Endothelial cell of umbilical vein (primary cell): ENCODE data around the gene ARRB1. TPM values are rescaled to one million over a fixed set of nuclear protein-coding genes. Genes with fewer than 3 reads are reported as not detected.

Experiments used
- BruUV-seq: library from RNA; stranded (reverse); fragments of 400-500 nt; replicated peaks from 2 replicates; lab custom pipeline; 2021; lab: Mats Ljungman, UMichigan
- CTCF ChIA-PET: fragments of 300-600, 350-600 bp; sonication (Branson Sonifier 250); formaldehyde crosslinking; loops from one replicate; lab custom pipeline; 2021; ENCODE audit warnings: antibody characterized with exemption, inconsistent platforms; lab: Charles Lee
- POLR2A ChIA-PET: fragments of 300-600, 350-600 bp; sonication (Branson Sonifier 250); formaldehyde crosslinking; loops from one replicate; lab custom pipeline; 2021; ENCODE audit warnings: antibody characterized with exemption, inconsistent platforms; lab: Charles Lee
- DNase-seq: peaks from one replicate; pipeline ENCODE4 v3.0.0-alpha.2; 2011; ENCODE audit warnings: low read depth, low spot score
- FAIRE-seq: peaks from 2 replicates; lab custom pipeline; 2011; peaks lifted over from hg19 to GRCh38; lab: Jason Lieb, UNC
- H2AFZ ChIP-seq: 2 replicates; pipeline ENCODE4 v1.6.0; 2012; ENCODE audit warnings: low read depth, low read length, control low read depth, inconsistent platforms
- H3K27ac ChIP-seq: 2 replicates; pipeline ENCODE4 v1.5.1; 2011; ENCODE audit warnings: low read depth, mild to moderate bottlenecking, control low read depth, low read length, moderate library complexity; ENCODE audit not compliant: insufficient read depth
- H3K27me3 ChIP-seq, 2 experiments: 2 replicates each; pipeline versions ENCODE4 v1.6.0 to v1.6.1; 2011; ENCODE audit warnings: low read length in 2 of 2, mixed read lengths in 1 of 2; ENCODE audit not compliant: control insufficient read depth in 2 of 2, insufficient read depth in 2 of 2
- H3K36me3 ChIP-seq, 2 experiments: 2 replicates in 1 of 2; 3 replicates in 1 of 2; pipeline ENCODE4 v1.5.1; 2011; ENCODE audit warnings: low read length in 2 of 2, mild to moderate bottlenecking in 1 of 2, moderate library complexity in 1 of 2; ENCODE audit not compliant: control insufficient read depth in 2 of 2, insufficient read depth in 2 of 2; ENCODE audit errors: extremely low read depth in 1 of 2
- H3K4me1 ChIP-seq: 3 replicates; pipeline ENCODE4 v1.5.1; 2011; ENCODE audit warnings: mild to moderate bottlenecking, low read length; ENCODE audit not compliant: control insufficient read depth, insufficient read depth; ENCODE audit errors: extremely low read depth
- H3K4me2 ChIP-seq: 2 replicates; pipeline ENCODE4 v1.6.1; 2011; ENCODE audit warnings: low read length, control low read depth, mixed read lengths; ENCODE audit not compliant: insufficient read depth
- H3K4me3 ChIP-seq, 3 experiments: fragments of 200-600 bp in 1 of 3; sonication (generic), shearing (Covaris generic) in 1 of 3; replicated peaks in 1 of 3; 2 replicates each; pipeline ENCODE4 v1.5.1; 2011 to 2016; ENCODE audit warnings: control low read depth in 3 of 3, low read length in 3 of 3, mild to moderate bottlenecking in 2 of 3, inconsistent platforms in 1 of 3, low read depth in 1 of 3, moderate library complexity in 1 of 3; ENCODE audit not compliant: insufficient read depth in 1 of 3
- H3K79me2 ChIP-seq: 2 replicates; pipeline ENCODE4 v1.6.0; 2012; ENCODE audit warnings: low read length, inconsistent platforms; ENCODE audit not compliant: control insufficient read depth, insufficient read depth
- H3K9ac ChIP-seq: replicated peaks from 2 replicates; pipeline ENCODE3; 2011; ENCODE audit warnings: low read length, control low read depth; ENCODE audit not compliant: insufficient read depth; ENCODE audit errors: extremely low read depth
- H3K9me1 ChIP-seq: replicated peaks from 3 replicates; pipeline ENCODE4 v1.6.0; 2011; ENCODE audit warnings: mild to moderate bottlenecking, low read length; ENCODE audit not compliant: control insufficient read depth, insufficient read depth; ENCODE audit errors: extremely low read depth
- H3K9me3 ChIP-seq: replicated peaks from 2 replicates; pipeline ENCODE4 v1.5.1; 2012; ENCODE audit warnings: low read length, inconsistent platforms; ENCODE audit not compliant: control insufficient read depth, insufficient read depth
- H4K20me1 ChIP-seq: replicated peaks from 2 replicates; pipeline ENCODE3; 2011; ENCODE audit warnings: mild to moderate bottlenecking, low read length; ENCODE audit not compliant: control insufficient read depth, insufficient read depth; ENCODE audit errors: extremely low read depth
- CTCF ChIP-seq, 2 donors: IDR thresholded peaks; 1 replicate in 1 of 2; 2 replicates in 1 of 2; pipeline ENCODE4 v1.5.1; 2011; ENCODE audit warnings: low read length in 2 of 2, mild to moderate bottlenecking in 2 of 2, moderate library complexity in 2 of 2, control low read depth in 1 of 2, inconsistent platforms in 1 of 2, low read depth in 1 of 2; ENCODE audit not compliant: insufficient read depth in 1 of 2; ENCODE audit errors: extremely low read depth in 1 of 2
- EZH2 ChIP-seq: IDR thresholded peaks from 2 replicates; pipeline ENCODE4 v1.6.1; 2012; ENCODE audit warnings: borderline replicate concordance, low read depth, mild to moderate bottlenecking, moderate library complexity, low read length, inconsistent platforms; ENCODE audit not compliant: severe bottlenecking
- FOS ChIP-seq: IDR thresholded peaks from 2 replicates; pipeline ENCODE4 v1.6.1; 2011; ENCODE audit warnings: mild to moderate bottlenecking, low read length, moderate library complexity, borderline replicate concordance; ENCODE audit not compliant: insufficient read depth
- GATA2 ChIP-seq: IDR thresholded peaks from 2 replicates; pipeline ENCODE4 v1.7.0; 2011; ENCODE audit warnings: low read depth, mild to moderate bottlenecking, moderate library complexity, mixed read lengths, low read length; ENCODE audit not compliant: insufficient read length, insufficient read depth
- JUN ChIP-seq: IDR thresholded peaks from 2 replicates; pipeline ENCODE4 v1.6.1; 2011; ENCODE audit warnings: borderline replicate concordance, low read depth; ENCODE audit not compliant: insufficient read length, insufficient read depth
- MYC ChIP-seq: IDR thresholded peaks from one replicate; pipeline ENCODE4 v1.6.1; 2011; ENCODE audit warnings: mild to moderate bottlenecking, low read depth, low read length
- dilution Hi-C: fragments of 300-500 bp; cut with MboI; formaldehyde crosslinking; loops from one replicate; pipeline ENCODE4 v1.15.0; 2019; ENCODE audit warnings: low sequenced_read_pairs; ENCODE audit not compliant: extremely low pct_ligation_motif_present
- intact Hi-C: fragments of 100-400 bp; cut with micrococcal nuclease; formaldehyde crosslinking; loops from one replicate; pipeline ENCODE4 v1.10.0; 2022
- polyA plus RNA-seq, 4 experiments: library from polyadenylated mRNA; depleted of rRNA in 3 of 4; stranded (reverse) in 3 of 4; unstranded in 1 of 4; fragments of >200 nt; gene quantifications; 2 replicates each; pipeline versions ENCODE4 v1.2.1 to v1.2.3, GENCODE V29; 2011 to 2012; ENCODE audit warnings: missing spikeins in 1 of 4
- total RNA-seq: library from RNA; stranded (reverse); gene quantifications from 2 replicates; pipeline ENCODE4 v1.2.3, GENCODE V29; 2021

ARRB1 gene
- total and polyA plus RNA-seq, 2 donors (not counting 3 experiments of a cell fraction or from before 2014, with no cell fraction given), result 63.9 to 92.6 TPM

DNA sequence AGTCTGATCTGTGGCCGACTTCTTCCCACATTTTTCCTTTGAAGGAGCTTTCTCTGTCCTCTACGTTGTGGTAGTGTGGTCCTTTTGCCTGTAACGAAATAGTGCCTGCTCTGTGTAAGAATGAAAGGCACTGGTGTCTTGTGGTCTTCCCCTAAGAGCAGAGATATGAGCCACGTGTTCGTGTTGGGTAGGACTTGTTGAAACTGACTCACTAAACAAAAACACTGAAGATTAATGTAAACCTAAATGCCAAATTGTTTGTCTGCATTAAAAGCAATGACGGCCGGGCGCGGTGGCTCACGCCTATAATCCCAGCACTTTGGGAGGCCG is 37.8 kb upstream of the ARRB1 start:
- ChIA-PET POLR2A (no interaction called here), CTCF (interaction anchor here (0.8 to 10.6 kb wide), 17 partner anchors 10 to 414 kb away, joined by 3 to 166 read pairs (median 7); partner anchors contain the start of genes GDPD5 and RPS3)
- Histone ChIP-seq H3K4me1 (peaks cover 17% of the 10 kb centered on the region), H3K4me3 (no peak overlapping the region), H3K9me3 (no peaks in the 10 kb centered on the region), H3K79me2 (no peaks in the 10 kb centered on the region), H3K4me2 (no peak overlapping the region), H3K9me1 (no peaks in the 10 kb centered on the region), H2AFZ (peak overlapping the region; percentile 28), H3K36me3 (no peaks in the 10 kb centered on the region), H3K27ac (no peak overlapping the region), H4K20me1 (no peaks in the 10 kb centered on the region), H3K9ac (no peak overlapping the region), H3K27me3 (no peaks in the 10 kb centered on the region)
- dilution Hi-C loops, result no loop called here
- no peak for TF ChIP-seq EZH2
- TF ChIP-seq JUN, result no peak
- TF ChIP-seq MYC, result no peak
- TF ChIP-seq FOS, result no peak
- no peak for TF ChIP-seq GATA2
- no peak for TF ChIP-seq CTCF (IDR thresholded peaks at IDR 0.05; ENCODE audit: extremely low read depth in 1 of 2, insufficient read depth in 1 of 2, low read depth in 1 of 2, low read length in 2 of 2)
- FAIRE-seq, result no peak
- no TSS peak for BruUV-seq
- intact Hi-C loops, result loop anchor here (5.0 kb wide), 1 partner anchor 38 kb away; no protein-coding TSS in a partner anchor
- no peak for DNase-seq
